DND-41 (cell line): ENCODE data around the gene NXN.

ENCODE experiments used
- ATAC-seq: fragments of 200-7000 bp; cut with Tn5 transposase; 3 replicates; pipeline ENCODE4 v1.9.1; 2021; ENCODE audit warnings: low read depth; ENCODE audit not compliant: insufficient read depth
- DNase-seq: peaks from one replicate; pipeline ENCODE4 v3.0.0-alpha.2; 2020
- H2AFZ ChIP-seq: 2 replicates; pipeline ENCODE4 v1.6.0; 2012; ENCODE audit warnings: low read depth, low read length
- H3K27ac ChIP-seq: 2 replicates; pipeline ENCODE4 v1.5.1; 2012; ENCODE audit warnings: low read length, inconsistent platforms
- H3K27me3 ChIP-seq: fragments of 200-600 bp; sonication (generic); 2 replicates; pipeline ENCODE4 v1.6.0; 2012; ENCODE audit warnings: low read length, mild to moderate bottlenecking, inconsistent platforms; ENCODE audit not compliant: insufficient read depth, poor library complexity
- H3K36me3 ChIP-seq: 2 replicates; pipeline ENCODE4 v1.5.1; 2012; ENCODE audit warnings: low read length, inconsistent platforms; ENCODE audit not compliant: insufficient read depth
- H3K4me1 ChIP-seq: 2 replicates; pipeline ENCODE4 v1.5.1; 2012; ENCODE audit warnings: mild to moderate bottlenecking, low read length; ENCODE audit not compliant: insufficient read depth
- H3K4me2 ChIP-seq: 2 replicates; pipeline ENCODE4 v1.6.0; 2012; ENCODE audit warnings: mild to moderate bottlenecking, moderate library complexity, low read length, inconsistent platforms; ENCODE audit not compliant: insufficient read depth
- H3K4me3 ChIP-seq, 2 experiments: fragments of 200-600 bp in 1 of 2; shearing (Covaris generic) in 1 of 2; 2 replicates each; pipeline ENCODE4 v1.5.1; 2012 to 2016; ENCODE audit warnings: inconsistent platforms in 2 of 2, low read length in 2 of 2, mild to moderate bottlenecking in 2 of 2, low read depth in 1 of 2, moderate library complexity in 1 of 2
- H3K79me2 ChIP-seq: 2 replicates; pipeline ENCODE4 v1.6.0; 2012; ENCODE audit warnings: low read length, inconsistent platforms; ENCODE audit not compliant: insufficient read depth
- H3K9ac ChIP-seq: 2 replicates; pipeline ENCODE4 v1.6.0; 2012; ENCODE audit warnings: low read depth, mild to moderate bottlenecking, inconsistent platforms, low read length, moderate library complexity
- H3K9me3 ChIP-seq: 2 replicates; pipeline ENCODE4 v1.5.1; 2012; ENCODE audit warnings: low read length, moderate library complexity, mild to moderate bottlenecking, inconsistent platforms; ENCODE audit not compliant: insufficient read depth, severe bottlenecking
- H4K20me1 ChIP-seq: 2 replicates; pipeline ENCODE4 v1.6.0; 2012; ENCODE audit warnings: low read length; ENCODE audit not compliant: insufficient read depth
- EZH2 ChIP-seq: IDR thresholded peaks from 3 replicates; pipeline ENCODE4 v1.6.1; 2012; ENCODE audit warnings: borderline replicate concordance, low read depth, mild to moderate bottlenecking, moderate library complexity, low read length, inconsistent platforms; ENCODE audit not compliant: severe bottlenecking
- TF ChIP-seq, protein P1 (sequence below): IDR thresholded peaks from 2 replicates; pipeline ENCODE4 v1.5.1; 2012; ENCODE audit warnings: borderline replicate concordance, low read length, moderate library complexity, mild to moderate bottlenecking; ENCODE audit not compliant: poor library complexity, severe bottlenecking; ENCODE audit errors: extremely low read depth

The NXN gene

DNA sequence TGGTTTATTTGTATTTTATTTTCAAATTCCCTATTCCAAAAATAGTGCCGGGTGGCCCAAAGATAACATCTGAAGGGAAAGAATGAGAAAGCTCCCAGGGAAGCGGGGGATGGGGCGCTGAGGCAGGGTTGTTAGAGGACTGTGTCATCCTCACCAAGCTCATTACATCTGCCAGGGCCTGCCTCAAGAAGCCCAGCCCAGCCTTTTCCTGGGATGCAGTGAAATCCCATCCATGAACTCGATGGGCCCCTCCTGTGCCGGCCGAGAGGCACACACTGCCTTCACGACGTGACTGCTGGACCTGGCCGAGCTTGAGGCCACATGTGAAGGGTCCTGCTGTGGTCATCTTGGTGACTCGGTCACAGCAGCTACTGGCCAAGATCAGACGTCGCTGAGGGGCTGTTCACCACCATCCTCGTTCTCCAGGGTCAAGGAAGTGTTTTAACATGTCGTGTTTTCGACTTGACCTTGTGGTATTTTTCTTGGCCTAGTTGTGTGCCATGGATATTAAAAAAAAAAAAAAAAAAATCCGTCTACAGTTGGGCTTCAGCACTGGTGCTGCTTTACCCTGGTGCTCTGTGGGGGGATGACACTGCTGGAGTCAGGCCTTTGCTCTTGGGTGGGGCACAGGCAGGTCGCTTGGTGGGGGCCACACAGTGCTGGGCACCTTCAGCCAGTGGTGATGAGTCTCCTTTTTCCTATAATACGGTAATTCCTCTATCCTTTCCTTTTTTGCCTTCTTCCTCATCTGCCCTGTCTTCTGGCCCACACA, 22.2 kb upstream of the NXN start:
- Histone ChIP-seq H3K36me3 (peaks cover 70% of the 10 kb centered on the region), H3K9me3 (no peaks in the 10 kb centered on the region), H4K20me1 (peaks cover 33% of the 10 kb centered on the region), H3K27ac (no peak overlapping the region), H3K4me3 (no peak overlapping the region), H2AFZ (no peak overlapping the region), H3K9ac (no peak overlapping the region), H3K27me3 (no peaks in the 10 kb centered on the region), H3K79me2 (peaks cover 33% of the 10 kb centered on the region), H3K4me1 (peaks cover 21% of the 10 kb centered on the region), H3K4me2 (no peak overlapping the region)
- TF ChIP-seq EZH2 = no peak
- TF ChIP-seq, protein P1, sequence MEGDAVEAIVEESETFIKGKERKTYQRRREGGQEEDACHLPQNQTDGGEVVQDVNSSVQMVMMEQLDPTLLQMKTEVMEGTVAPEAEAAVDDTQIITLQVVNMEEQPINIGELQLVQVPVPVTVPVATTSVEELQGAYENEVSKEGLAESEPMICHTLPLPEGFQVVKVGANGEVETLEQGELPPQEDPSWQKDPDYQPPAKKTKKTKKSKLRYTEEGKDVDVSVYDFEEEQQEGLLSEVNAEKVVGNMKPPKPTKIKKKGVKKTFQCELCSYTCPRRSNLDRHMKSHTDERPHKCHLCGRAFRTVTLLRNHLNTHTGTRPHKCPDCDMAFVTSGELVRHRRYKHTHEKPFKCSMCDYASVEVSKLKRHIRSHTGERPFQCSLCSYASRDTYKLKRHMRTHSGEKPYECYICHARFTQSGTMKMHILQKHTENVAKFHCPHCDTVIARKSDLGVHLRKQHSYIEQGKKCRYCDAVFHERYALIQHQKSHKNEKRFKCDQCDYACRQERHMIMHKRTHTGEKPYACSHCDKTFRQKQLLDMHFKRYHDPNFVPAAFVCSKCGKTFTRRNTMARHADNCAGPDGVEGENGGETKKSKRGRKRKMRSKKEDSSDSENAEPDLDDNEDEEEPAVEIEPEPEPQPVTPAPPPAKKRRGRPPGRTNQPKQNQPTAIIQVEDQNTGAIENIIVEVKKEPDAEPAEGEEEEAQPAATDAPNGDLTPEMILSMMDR = no peak
- DNase-seq (no peak), ATAC-seq (no peak)

DNA sequence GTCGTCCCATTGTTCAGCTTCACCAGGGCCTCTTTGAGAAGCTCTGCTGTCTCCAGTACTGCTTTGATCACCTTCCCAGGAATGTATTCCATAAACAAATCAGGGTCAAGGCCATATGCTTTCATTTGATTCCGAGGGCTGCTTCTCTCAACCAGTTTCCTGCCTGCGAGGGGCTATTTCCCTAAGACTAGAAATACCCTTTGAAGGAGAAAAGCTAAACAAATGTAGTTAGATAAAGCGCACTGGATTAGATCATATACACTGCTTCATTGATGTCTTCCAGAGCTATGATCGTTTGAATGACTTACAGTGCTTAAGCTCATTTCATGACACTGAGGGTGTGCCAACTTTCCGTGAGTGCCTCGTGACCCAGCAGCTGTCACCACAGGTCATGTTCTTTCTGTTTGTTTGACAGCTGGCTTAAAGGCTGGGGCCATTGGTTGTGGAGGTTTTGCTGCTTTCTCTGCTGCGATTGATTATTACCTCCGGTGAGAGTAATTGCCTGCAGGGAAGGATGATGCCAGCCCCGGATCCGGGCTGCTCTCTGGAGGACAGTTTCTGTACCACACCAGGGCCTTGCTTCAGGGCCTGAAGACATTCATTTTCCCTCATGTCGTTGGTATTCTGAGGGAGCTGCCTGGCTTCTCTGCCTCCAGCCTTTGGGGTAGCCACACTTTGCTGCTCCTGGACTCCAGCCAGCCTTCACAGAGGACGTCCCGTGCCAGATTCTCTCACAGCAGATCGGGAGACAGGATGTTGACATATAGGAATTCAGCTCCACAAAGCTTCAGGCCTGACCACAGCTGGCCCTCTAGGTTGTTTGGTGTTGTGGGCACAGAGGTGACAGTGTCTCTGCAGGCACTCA, 21.3 kb upstream of the NXN start:
- H4K20me1 ChIP-seq = peaks cover 33% of the 10 kb centered on the region
- H3K36me3 ChIP-seq = peaks cover 64% of the 10 kb centered on the region
- peaks cover 33% of the 10 kb centered on the region for H3K79me2 ChIP-seq

DNA sequence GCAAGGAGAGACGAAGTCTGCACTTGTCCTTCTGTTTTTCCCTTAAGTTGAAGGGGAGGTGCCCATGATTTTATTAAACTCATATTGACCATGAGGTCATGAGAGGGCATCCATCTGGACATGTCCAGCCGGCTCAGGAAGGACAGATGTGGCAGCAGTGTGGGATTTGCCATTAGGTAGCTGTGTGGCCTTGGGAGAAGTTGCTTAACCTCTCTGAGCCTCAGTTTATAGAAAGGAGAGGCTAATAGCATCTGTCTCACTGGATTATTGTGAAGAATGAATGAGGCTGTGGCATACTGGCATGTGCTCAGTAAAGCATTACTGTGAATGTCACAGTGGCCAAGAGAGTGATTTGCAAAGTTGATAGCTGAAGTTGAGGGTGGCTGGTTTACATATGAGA, 18.5 kb upstream of the NXN start:
- no peak for ATAC-seq
- Histone ChIP-seq H3K9ac (peak overlapping the region; percentile 94), H3K27ac (peak overlapping the region; percentile 24; the same call in 1 of the 2 replicates)

More for the DNA sequence above, 21.3 kb upstream of the NXN start:
- Histone ChIP-seq H2AFZ (no peak overlapping the region), H3K9ac (no peak overlapping the region), H3K27me3 (no peaks in the 10 kb centered on the region), H3K27ac (no peak overlapping the region), H3K4me3 (no peak overlapping the region), H3K4me2 (no peak overlapping the region), H3K4me1 (peaks cover 28% of the 10 kb centered on the region), H3K9me3 (no peaks in the 10 kb centered on the region)
- ATAC-seq (no peak), DNase-seq (no peak)
- TF ChIP-seq EZH2 = no peak
- TF ChIP-seq, protein P1 = no peak

More for the DNA sequence above, 18.5 kb upstream of the NXN start:
- H2AFZ ChIP-seq = no peak overlapping the region
- no peaks in the 10 kb centered on the region for H3K27me3 ChIP-seq
- H3K79me2 ChIP-seq = peaks cover 33% of the 10 kb centered on the region
- H3K9me3 ChIP-seq = peaks cover 15% of the 10 kb centered on the region
- H3K4me3 ChIP-seq = peak overlapping the region; percentile 92 to 94; a peak in 3 of 4 replicates
- TF ChIP-seq EZH2 = no peak
- TF ChIP-seq, protein P1 = no peak
- peaks cover 33% of the 10 kb centered on the region for H4K20me1 ChIP-seq
- peaks cover 39% of the 10 kb centered on the region for H3K36me3 ChIP-seq
- DNase-seq = no peak
- H3K4me1 ChIP-seq = peaks cover 29% of the 10 kb centered on the region
- H3K4me2 ChIP-seq = peak overlapping the region; percentile 84
